BE2C (cell line): Measurements from ENCODE around the gene MS4A15.
"Not testable (repeated sequence)": the region's sequence is repeated elsewhere in the genome, so short reads cannot be mapped to it uniquely, and the experiment has no call there.

ENCODE experiments used
- DNase-seq: peaks from one replicate; pipeline ENCODE4 v3.0.0-alpha.2; 2020
- H3K27me3 ChIP-seq: fragments of 250-450 bp; sonication (Bioruptor Pico); 2 replicates; pipeline ENCODE4 v1.5.1; 2020; ENCODE audit warnings: mild to moderate bottlenecking
- H3K36me3 ChIP-seq: fragments of 250-450 bp; sonication (Bioruptor Pico); 2 replicates; pipeline ENCODE4 v1.5.1; 2020; ENCODE audit warnings: mild to moderate bottlenecking
- H3K4me1 ChIP-seq: fragments of 250-450 bp; sonication (Bioruptor Pico); 2 replicates; pipeline ENCODE4 v1.5.1; 2020
- H3K4me3 ChIP-seq: 2 replicates; pipeline ENCODE4 v1.5.1; 2011; ENCODE audit warnings: low read depth, low read length
- H3K9me3 ChIP-seq: fragments of 250-450 bp; sonication (Bioruptor Pico); 2 replicates; pipeline ENCODE4 v1.5.1; 2020
- TF ChIP-seq, protein P1 (sequence below): IDR thresholded peaks from 2 replicates; pipeline ENCODE4 v1.5.1; 2012; ENCODE audit warnings: mild to moderate bottlenecking, low read depth, low read length

The MS4A15 gene

DNA sequence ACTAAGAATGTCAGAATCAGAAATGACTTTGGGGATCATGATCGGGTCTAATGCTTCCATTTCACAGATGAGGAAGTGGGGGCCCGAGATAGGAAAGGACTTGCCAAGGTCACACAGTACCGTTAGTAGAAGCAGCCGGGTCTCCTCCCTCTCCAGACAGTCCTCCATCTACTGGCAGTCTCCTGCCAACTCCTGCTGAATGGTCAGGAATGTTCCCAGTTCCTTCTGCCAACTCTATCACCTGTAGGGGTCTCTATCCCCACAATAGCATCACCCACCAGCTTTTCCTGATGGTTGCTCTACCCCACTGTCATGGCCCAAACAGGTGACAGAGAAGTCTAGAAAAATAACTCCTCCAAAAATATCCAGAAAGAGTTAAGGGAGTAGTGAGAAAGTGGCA, 61.4 kb downstream of the MS4A15 start:
- H3K36me3 ChIP-seq, result no peaks in the 10 kb centered on the region
- DNase-seq, result no peak
- no peaks in the 10 kb centered on the region for H3K27me3 ChIP-seq
- no peaks in the 10 kb centered on the region for H3K4me1 ChIP-seq
- no peak overlapping the region for H3K4me3 ChIP-seq
- H3K9me3 ChIP-seq, result no peaks in the 10 kb centered on the region
- TF ChIP-seq, protein P1, sequence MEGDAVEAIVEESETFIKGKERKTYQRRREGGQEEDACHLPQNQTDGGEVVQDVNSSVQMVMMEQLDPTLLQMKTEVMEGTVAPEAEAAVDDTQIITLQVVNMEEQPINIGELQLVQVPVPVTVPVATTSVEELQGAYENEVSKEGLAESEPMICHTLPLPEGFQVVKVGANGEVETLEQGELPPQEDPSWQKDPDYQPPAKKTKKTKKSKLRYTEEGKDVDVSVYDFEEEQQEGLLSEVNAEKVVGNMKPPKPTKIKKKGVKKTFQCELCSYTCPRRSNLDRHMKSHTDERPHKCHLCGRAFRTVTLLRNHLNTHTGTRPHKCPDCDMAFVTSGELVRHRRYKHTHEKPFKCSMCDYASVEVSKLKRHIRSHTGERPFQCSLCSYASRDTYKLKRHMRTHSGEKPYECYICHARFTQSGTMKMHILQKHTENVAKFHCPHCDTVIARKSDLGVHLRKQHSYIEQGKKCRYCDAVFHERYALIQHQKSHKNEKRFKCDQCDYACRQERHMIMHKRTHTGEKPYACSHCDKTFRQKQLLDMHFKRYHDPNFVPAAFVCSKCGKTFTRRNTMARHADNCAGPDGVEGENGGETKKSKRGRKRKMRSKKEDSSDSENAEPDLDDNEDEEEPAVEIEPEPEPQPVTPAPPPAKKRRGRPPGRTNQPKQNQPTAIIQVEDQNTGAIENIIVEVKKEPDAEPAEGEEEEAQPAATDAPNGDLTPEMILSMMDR, result no peak

DNA sequence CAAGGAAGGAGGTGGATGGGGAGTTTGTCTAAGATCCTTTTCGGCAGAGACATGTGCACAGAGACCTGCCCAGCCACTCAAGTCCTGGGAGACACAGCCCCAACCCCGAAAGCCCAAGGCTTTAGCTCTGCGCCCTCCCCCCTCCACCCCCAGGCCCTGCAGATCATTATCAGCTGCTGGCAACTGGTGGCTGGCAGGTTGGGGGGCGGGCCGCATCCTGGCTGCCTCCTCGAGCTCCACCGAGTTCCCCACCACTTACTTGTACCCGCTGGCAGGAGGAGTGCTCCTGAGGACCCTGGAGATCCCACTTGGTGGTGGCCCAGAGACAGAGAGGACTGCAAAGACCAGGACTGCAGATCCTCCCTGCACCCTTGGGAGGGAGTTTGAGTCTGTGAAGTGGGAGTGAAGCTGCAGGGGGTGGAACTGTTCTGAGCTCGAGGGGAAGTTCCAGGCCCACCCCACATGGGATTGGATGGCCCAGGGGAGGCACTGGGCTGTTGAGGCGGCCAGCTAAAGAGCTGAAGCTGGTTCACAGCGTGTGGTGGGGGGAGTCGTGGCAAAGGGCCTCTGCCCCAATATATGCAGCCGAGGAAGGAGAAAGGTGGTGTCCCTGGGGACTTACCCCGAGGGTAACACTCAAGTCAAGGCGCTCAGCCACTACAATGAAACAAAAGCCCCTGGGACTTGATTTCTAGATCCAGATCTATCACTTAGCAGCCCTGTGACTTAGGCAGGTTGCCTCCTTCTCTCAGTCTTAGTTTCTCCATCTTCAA, 65.3 kb downstream of the MS4A15 start:
- H3K27me3 ChIP-seq, result no peaks in the 10 kb centered on the region
- TF ChIP-seq, protein P1, result no peak
- DNase-seq, result no peak

DNA sequence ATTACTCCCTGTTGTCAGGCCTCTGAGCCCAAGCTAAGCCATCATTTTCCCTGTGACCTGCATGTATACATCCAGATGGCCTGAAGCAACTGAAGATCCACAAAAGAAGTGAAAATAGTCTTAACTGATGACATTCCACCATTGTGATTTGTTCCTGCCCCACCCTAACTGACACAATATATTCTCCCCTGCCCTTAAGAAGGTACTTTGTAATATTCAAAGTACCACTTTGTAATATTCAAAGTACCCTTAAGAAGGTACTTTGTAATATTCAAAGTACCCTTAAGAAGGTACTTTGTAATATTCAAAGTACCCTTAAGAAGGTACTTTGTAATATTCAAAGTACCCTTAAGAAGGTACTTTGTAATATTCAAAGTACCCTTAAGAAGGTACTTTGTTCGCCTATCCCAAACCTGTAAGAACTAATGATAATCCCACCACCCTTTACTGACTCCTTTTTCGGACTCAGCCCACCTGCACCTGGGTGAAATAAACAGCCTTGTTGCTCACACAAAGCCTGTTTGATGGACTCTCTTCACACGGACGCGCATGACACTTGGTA, 67.2 kb downstream of the MS4A15 start:
- DNase-seq, H3K36me3 ChIP-seq, H3K9me3 ChIP-seq, H3K27me3 ChIP-seq, H3K4me3 ChIP-seq, H3K4me1 ChIP-seq: not testable (repeated sequence)

More for the DNA sequence above, 65.3 kb downstream of the MS4A15 start:
- Histone ChIP-seq H3K4me3 (no peak overlapping the region), H3K36me3 (no peaks in the 10 kb centered on the region), H3K9me3 (no peaks in the 10 kb centered on the region), H3K4me1 (no peaks in the 10 kb centered on the region)

DNA sequence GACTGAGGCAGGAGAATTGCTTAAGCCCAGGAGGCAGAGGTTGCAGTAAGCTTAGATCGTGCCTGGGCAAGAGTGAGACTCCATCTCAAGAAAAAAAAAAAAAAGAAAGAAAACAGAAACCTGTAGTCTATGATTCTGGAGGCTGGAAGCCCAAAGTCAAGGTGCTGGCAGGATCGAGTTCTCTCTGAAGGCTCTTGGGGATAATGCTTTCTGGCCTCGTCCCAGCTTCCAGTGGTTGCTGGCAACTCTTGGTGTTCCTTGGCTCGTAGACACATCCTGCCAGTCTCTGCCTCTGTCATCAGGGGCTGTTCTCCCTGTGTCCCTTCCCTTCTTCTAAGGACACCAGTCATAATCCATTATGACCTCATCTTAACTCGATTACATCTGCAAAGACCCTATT, 68.5 kb downstream of the MS4A15 start:
- no peak for DNase-seq
- TF ChIP-seq, protein P1, result no peak
- H3K4me3 ChIP-seq, result no peak overlapping the region
- H3K4me1 ChIP-seq, result no peaks in the 10 kb centered on the region
- no peaks in the 10 kb centered on the region for H3K9me3 ChIP-seq
- no peaks in the 10 kb centered on the region for H3K27me3 ChIP-seq
- no peaks in the 10 kb centered on the region for H3K36me3 ChIP-seq

DNA sequence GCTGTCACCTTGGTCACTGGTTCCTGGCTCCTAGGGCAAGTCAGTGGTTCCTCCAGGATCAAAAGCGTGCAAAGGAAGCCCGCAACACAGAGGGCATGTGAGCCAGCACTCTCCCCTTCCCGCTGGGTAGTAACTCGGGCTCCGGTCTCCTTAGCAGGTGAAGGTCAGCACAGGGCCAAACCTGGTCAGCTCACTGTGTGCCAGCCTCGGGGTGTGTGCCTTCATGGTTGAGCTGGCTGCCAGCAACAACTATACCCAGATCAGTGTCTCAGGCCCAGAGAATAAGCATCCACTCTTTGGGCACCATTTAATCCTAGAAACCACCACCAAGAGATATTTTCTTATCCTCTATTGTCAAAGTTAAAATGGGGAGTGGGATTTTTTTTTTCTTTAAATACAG, 69.1 kb downstream of the MS4A15 start:
- Histone ChIP-seq H3K4me1 (no peaks in the 10 kb centered on the region), H3K4me3 (no peak overlapping the region), H3K36me3 (no peaks in the 10 kb centered on the region), H3K27me3 (no peaks in the 10 kb centered on the region), H3K9me3 (no peaks in the 10 kb centered on the region)
- TF ChIP-seq, protein P1, result no peak
- DNase-seq, result no peak
